H1 (cell line): ENCODE data around the gene BEST2. TPM values are rescaled to one million over a fixed set of nuclear protein-coding genes. Genes with fewer than 3 reads are reported as not detected.

Source experiments
- KDM4A ChIP-seq: IDR thresholded peaks from one replicate; pipeline ENCODE4 v1.7.1; 2012; ENCODE audit warnings: low read depth, mild to moderate bottlenecking, moderate library complexity, low read length, inconsistent platforms; ENCODE audit not compliant: severe bottlenecking
- RXRA ChIP-seq: IDR thresholded peaks from 2 replicates; pipeline ENCODE4 v1.6.1; 2011; ENCODE audit warnings: low read depth, mild to moderate bottlenecking, low read length, moderate library complexity; ENCODE audit not compliant: insufficient read depth
- SIN3A ChIP-seq, 2 experiments: IDR thresholded peaks in 1 of 2; conservative IDR thresholded peaks in 1 of 2; 2 replicates each; pipeline ENCODE4 v1.6.1; 2011 to 2012; ENCODE audit warnings: low read length in 2 of 2, improper control_type of control experiment in 1 of 2, low read depth in 1 of 2, mild to moderate bottlenecking in 1 of 2
- TAF1 ChIP-seq: IDR thresholded peaks from 2 replicates; pipeline ENCODE4 v1.6.1; 2011; ENCODE audit warnings: mild to moderate bottlenecking, low read depth, low read length
- TEAD4 ChIP-seq: IDR thresholded peaks from 2 replicates; pipeline ENCODE4 v1.6.1; 2012; ENCODE audit warnings: low read depth, low read length, inconsistent platforms, mixed read lengths
- polyA plus RNA-seq, 7 experiments: library from polyadenylated mRNA; depleted of rRNA in 3 of 7; stranded (reverse) in 5 of 7; unstranded in 2 of 7; fragments of >200 nt in 5 of 7; fragments of 200-250 nt in 2 of 7; gene quantifications; 1 replicate in 5 of 7; 2 replicates in 1 of 7; 4 replicates in 1 of 7; pipeline versions ENCODE4 v1.2.1 to v1.2.3, GENCODE V29; 2011 to 2013; ENCODE audit warnings: missing spikeins in 2 of 7, mixed read lengths in 2 of 7
- total RNA-seq: library from RNA; stranded (reverse); fragmentation: NEBNext Ultra II Directional; extraction: Animal tissue kit (Norgen Biotek cat#: 25700); gene quantifications from 2 replicates; pipeline ENCODE4 v1.2.1, GENCODE V29; 2021
- TF ChIP-seq, protein P1 (sequence below): fragments of 300-600 bp; sonication (generic); IDR thresholded peaks from 2 replicates; pipeline ENCODE4 v1.7.1; 2012; ENCODE audit warnings: low read length, moderate library complexity, mild to moderate bottlenecking, inconsistent platforms; ENCODE audit not compliant: insufficient replicate concordance

BEST2 gene
- total and polyA plus RNA-seq, 2 of the 8 experiments (the other 6 are each of a cell fraction or from before 2014, with no cell fraction given), result 4.6 to 7.3 TPM

- TF ChIP-seq, protein P1, sequence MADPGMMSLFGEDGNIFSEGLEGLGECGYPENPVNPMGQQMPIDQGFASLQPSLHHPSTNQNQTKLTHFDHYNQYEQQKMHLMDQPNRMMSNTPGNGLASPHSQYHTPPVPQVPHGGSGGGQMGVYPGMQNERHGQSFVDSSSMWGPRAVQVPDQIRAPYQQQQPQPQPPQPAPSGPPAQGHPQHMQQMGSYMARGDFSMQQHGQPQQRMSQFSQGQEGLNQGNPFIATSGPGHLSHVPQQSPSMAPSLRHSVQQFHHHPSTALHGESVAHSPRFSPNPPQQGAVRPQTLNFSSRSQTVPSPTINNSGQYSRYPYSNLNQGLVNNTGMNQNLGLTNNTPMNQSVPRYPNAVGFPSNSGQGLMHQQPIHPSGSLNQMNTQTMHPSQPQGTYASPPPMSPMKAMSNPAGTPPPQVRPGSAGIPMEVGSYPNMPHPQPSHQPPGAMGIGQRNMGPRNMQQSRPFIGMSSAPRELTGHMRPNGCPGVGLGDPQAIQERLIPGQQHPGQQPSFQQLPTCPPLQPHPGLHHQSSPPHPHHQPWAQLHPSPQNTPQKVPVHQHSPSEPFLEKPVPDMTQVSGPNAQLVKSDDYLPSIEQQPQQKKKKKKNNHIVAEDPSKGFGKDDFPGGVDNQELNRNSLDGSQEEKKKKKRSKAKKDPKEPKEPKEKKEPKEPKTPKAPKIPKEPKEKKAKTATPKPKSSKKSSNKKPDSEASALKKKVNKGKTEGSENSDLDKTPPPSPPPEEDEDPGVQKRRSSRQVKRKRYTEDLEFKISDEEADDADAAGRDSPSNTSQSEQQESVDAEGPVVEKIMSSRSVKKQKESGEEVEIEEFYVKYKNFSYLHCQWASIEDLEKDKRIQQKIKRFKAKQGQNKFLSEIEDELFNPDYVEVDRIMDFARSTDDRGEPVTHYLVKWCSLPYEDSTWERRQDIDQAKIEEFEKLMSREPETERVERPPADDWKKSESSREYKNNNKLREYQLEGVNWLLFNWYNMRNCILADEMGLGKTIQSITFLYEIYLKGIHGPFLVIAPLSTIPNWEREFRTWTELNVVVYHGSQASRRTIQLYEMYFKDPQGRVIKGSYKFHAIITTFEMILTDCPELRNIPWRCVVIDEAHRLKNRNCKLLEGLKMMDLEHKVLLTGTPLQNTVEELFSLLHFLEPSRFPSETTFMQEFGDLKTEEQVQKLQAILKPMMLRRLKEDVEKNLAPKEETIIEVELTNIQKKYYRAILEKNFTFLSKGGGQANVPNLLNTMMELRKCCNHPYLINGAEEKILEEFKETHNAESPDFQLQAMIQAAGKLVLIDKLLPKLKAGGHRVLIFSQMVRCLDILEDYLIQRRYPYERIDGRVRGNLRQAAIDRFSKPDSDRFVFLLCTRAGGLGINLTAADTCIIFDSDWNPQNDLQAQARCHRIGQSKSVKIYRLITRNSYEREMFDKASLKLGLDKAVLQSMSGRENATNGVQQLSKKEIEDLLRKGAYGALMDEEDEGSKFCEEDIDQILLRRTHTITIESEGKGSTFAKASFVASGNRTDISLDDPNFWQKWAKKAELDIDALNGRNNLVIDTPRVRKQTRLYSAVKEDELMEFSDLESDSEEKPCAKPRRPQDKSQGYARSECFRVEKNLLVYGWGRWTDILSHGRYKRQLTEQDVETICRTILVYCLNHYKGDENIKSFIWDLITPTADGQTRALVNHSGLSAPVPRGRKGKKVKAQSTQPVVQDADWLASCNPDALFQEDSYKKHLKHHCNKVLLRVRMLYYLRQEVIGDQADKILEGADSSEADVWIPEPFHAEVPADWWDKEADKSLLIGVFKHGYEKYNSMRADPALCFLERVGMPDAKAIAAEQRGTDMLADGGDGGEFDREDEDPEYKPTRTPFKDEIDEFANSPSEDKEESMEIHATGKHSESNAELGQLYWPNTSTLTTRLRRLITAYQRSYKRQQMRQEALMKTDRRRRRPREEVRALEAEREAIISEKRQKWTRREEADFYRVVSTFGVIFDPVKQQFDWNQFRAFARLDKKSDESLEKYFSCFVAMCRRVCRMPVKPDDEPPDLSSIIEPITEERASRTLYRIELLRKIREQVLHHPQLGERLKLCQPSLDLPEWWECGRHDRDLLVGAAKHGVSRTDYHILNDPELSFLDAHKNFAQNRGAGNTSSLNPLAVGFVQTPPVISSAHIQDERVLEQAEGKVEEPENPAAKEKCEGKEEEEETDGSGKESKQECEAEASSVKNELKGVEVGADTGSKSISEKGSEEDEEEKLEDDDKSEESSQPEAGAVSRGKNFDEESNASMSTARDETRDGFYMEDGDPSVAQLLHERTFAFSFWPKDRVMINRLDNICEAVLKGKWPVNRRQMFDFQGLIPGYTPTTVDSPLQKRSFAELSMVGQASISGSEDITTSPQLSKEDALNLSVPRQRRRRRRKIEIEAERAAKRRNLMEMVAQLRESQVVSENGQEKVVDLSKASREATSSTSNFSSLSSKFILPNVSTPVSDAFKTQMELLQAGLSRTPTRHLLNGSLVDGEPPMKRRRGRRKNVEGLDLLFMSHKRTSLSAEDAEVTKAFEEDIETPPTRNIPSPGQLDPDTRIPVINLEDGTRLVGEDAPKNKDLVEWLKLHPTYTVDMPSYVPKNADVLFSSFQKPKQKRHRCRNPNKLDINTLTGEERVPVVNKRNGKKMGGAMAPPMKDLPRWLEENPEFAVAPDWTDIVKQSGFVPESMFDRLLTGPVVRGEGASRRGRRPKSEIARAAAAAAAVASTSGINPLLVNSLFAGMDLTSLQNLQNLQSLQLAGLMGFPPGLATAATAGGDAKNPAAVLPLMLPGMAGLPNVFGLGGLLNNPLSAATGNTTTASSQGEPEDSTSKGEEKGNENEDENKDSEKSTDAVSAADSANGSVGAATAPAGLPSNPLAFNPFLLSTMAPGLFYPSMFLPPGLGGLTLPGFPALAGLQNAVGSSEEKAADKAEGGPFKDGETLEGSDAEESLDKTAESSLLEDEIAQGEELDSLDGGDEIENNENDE, result no peak
- TF ChIP-seq SIN3A (conservative IDR thresholded peaks at IDR 0.05 in 1 of 2, IDR thresholded peaks at IDR 0.05 in 1 of 2; ENCODE audit: low read depth in 1 of 2, low read length in 2 of 2), result no peak
- no peak for TF ChIP-seq TAF1
- no peak for TF ChIP-seq TEAD4
- TF ChIP-seq RXRA, result no peak
- no peak for TF ChIP-seq KDM4A
Measured at GRCh38 chr19:12715102-12715501, 36.5 kb upstream of the BEST2 start (continued).
